NOMO-1 treated with DMSO at 0.1 percent for 48 hours (cell line): ENCODE measurements around the gene SMARCA2.

ENCODE experiments used
- DNase-seq: peaks from one replicate; lab custom pipeline; 2025; ENCODE audit not compliant: unreplicated experiment; lab: John Stamatoyannopoulos, UW

The SMARCA2 gene

GRCh38 chr9:2015581-2016407, 647 bp downstream of the SMARCA2 start:
- DNase-seq = no peak

GRCh38 chr9:2016408-2017330, 1.5 kb downstream of the SMARCA2 start:
- DNase-seq = peak; percentile 31

GRCh38 chr9:2017331-2018161, 2.4 kb downstream of the SMARCA2 start:
- peak; percentile 54 for DNase-seq

- DNase-seq = no peak
These were observed 3.1 kb downstream of the SMARCA2 start for GRCh38 chr9:2018162-2018643.

- DNase-seq = no peak
These were observed 3.8 kb downstream of the SMARCA2 start for GRCh38 chr9:2018764-2019558.

- no peak for DNase-seq
These were observed 4.6 kb downstream of the SMARCA2 start for GRCh38 chr9:2019723-2020122.

- no peak for DNase-seq
These were observed 6.6 kb downstream of the SMARCA2 start for GRCh38 chr9:2021731-2022130.

GRCh38 chr9:2022560-2022959, 7.4 kb downstream of the SMARCA2 start:
- DNase-seq = no peak

GRCh38 chr9:2023042-2023441, 7.9 kb downstream of the SMARCA2 start:
- no peak for DNase-seq

- no peak for DNase-seq
These were observed 8.4 kb downstream of the SMARCA2 start for GRCh38 chr9:2023532-2023931.

- DNase-seq = peak; percentile 16
These were observed 10.0 kb downstream of the SMARCA2 start for GRCh38 chr9:2024888-2025782.

- DNase-seq = no peak
These were observed 11.3 kb downstream of the SMARCA2 start for GRCh38 chr9:2026220-2026997.

GRCh38 chr9:2027543-2028160, 12.5 kb downstream of the SMARCA2 start:
- no peak for DNase-seq

- no peak for DNase-seq
These were observed 13.7 kb downstream of the SMARCA2 start for GRCh38 chr9:2028888-2029287.

- DNase-seq = no peak
These were observed 14.6 kb downstream of the SMARCA2 start for GRCh38 chr9:2029666-2030170.

GRCh38 chr9:2032234-2032633, 17.1 kb downstream of the SMARCA2 start:
- DNase-seq = no peak

GRCh38 chr9:2036844-2037243, 21.7 kb downstream of the SMARCA2 start:
- DNase-seq = no peak
